Measurements from ENCODE around the gene MALSU1.
A peak's percentile ranks its signal among the peaks of the same experiment; 100 is the strongest.

MALSU1 gene

DNA sequence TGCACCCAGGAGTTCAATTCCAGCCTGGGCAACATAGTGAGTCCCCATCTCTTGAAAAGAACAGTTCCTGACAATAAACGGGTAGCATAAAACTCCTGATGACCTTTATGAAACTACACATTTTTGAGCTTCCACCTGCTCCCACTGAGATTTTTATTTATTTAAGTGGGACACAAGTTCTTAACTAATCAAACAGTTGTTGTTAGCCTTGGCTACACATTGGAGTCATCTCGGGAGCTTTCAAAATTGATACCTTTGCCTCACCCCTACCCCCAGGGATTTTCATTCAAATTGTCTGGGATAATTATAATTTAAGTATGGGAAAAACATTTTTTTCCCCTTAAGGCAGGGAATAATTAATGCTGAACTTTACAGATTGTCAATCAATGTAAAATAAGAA, 39.3 kb downstream of the MALSU1 start:
- TF ChIP-seq CTCF (IDR thresholded peaks at IDR 0.05; ENCODE audit: unreplicated experiment in 3 of 3): no peak
- Mint-ChIP-seq H3K36me3 (ENCODE audit: low read depth) (peaks cover 79% of the 10 kb centered on the region), H3K27ac (no peak overlapping the region), H3K4me1 (peaks cover 25% of the 10 kb centered on the region), H3K4me3 (no peak overlapping the region), H3K27me3 (ENCODE audit: low read depth) (no peaks in the 10 kb centered on the region), H3K9me3 (peaks cover 4% of the 10 kb centered on the region)

DNA sequence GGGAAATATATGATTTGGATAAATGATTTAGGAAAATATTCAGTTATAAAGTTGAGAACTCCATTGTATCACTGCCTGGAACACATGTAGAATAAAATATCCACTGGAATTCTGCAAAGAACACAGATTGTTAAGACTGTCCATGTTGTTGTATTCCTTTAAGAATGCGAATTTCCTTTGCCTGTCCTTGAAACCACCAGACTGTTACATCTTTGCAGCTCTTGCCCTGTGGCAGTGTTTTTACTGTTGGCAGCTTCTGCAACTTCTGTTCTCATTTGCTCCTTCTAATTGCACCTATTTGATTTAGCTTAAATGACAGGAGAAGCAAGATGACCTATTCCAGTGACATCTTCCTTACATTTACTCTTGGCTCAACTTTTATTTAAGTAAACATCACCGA, 39.7 kb downstream of the MALSU1 start:
- peaks cover 80% of the 10 kb centered on the region for H3K36me3 Mint-ChIP-seq (ENCODE audit: low read depth)
- no peak overlapping the region for H3K4me3 Mint-ChIP-seq
- no peak for TF ChIP-seq CTCF (IDR thresholded peaks at IDR 0.05; ENCODE audit: unreplicated experiment in 3 of 3)
- peaks cover 23% of the 10 kb centered on the region for H3K4me1 Mint-ChIP-seq
- peaks cover 4% of the 10 kb centered on the region for H3K9me3 Mint-ChIP-seq
- no peaks in the 10 kb centered on the region for H3K27me3 Mint-ChIP-seq (ENCODE audit: low read depth)
- peak overlapping the region in 2 of 3 experiments; percentile 4 to 47 for H3K27ac Mint-ChIP-seq

DNA sequence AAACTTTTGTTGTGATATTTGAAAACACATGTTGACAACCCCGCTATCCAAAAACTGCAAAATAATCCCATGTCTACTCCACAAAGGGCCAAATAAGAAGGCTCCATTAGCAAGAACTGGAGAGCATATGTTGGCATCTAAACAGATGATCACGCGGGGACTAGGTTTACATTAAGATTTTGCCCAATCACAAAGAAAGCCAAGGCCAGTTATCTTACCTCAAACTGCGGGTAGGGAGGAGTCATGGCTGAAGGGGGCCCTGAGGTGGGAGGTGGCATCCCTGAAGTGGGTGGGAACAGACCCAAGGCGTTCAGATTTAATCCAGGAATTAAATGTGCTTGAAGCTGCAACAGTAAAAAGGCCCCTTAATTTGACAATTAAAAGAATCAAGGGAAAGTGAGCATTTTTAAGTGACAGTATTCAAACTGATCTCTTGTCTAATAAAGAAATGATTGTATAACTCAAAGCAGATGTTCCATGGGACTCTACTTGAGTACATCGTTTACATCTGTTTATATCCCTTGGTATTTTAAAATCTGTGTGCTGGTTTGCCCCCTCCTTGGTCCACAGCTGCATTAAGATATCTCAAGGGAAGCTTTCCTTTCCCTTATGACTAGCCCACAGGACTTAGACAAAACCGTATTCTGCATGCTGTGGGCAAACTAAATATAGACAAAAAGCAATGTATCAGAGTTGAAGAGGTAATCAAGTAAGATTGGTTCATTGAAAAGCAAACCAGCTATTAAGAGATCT, 42.9 kb downstream of the MALSU1 start:
- Mint-ChIP-seq H3K4me3 (no peak overlapping the region), H3K27ac (peak overlapping the region in 1 of 3 experiments; percentile 2), H3K4me1 (peaks cover 10% of the 10 kb centered on the region), H3K27me3 (ENCODE audit: low read depth) (no peaks in the 10 kb centered on the region), H3K9me3 (peaks cover 4% of the 10 kb centered on the region), H3K36me3 (ENCODE audit: low read depth) (peaks cover 86% of the 10 kb centered on the region)
- no peak for TF ChIP-seq CTCF (IDR thresholded peaks at IDR 0.05; ENCODE audit: unreplicated experiment in 3 of 3)

GRCh38 chr7:23343102-23343501, 44.0 kb downstream of the MALSU1 start:
- H3K27ac Mint-ChIP-seq: no peak overlapping the region

DNA sequence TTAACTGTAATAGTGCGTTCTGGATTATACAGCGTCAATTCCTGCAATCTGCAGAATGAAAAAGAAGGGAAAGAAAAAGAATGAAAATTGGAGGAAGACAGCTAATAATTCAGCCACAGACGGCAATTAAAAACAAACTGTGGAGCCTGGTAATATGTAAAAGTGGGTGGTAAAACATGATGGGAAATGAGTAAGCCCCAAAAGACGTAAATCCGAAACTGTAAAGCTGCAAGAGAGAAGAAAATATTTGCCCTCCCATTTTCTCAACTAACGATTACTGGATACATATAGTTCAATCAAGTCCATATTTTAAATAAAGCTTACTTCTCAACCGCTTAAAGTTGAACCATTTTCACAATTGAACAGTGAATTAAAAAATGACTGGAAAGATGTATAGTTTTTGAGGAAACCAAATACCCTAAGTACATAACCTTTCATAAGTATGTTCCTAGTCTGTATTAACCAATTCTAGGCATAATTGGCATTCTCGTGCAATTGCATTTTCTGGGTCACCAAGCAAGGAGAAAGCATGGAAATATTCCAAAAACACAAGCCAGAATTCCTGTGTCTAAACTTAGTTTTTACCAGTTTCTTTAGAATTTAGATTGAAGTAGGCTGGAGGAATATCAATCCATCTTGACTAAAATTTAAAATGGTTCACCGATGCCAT, 44.8 kb downstream of the MALSU1 start:
- Mint-ChIP-seq H3K27ac (no peak overlapping the region), H3K36me3 (ENCODE audit: low read depth) (peaks cover 85% of the 10 kb centered on the region), H3K9me3 (peaks cover 3% of the 10 kb centered on the region), H3K4me1 (peaks cover 15% of the 10 kb centered on the region), H3K27me3 (ENCODE audit: low read depth) (no peaks in the 10 kb centered on the region), H3K4me3 (no peak overlapping the region)
- TF ChIP-seq CTCF (IDR thresholded peaks at IDR 0.05; ENCODE audit: unreplicated experiment in 3 of 3): no peak

More at GRCh38 chr7:23343102-23343501, 44.0 kb downstream of the MALSU1 start:
- H3K4me1 Mint-ChIP-seq: peaks cover 10% of the 10 kb centered on the region
- no peaks in the 10 kb centered on the region for H3K27me3 Mint-ChIP-seq (ENCODE audit: low read depth)
- TF ChIP-seq CTCF (IDR thresholded peaks at IDR 0.05; ENCODE audit: unreplicated experiment in 3 of 3): no peak
- H3K9me3 Mint-ChIP-seq: peaks cover 4% of the 10 kb centered on the region
- peaks cover 86% of the 10 kb centered on the region for H3K36me3 Mint-ChIP-seq (ENCODE audit: low read depth)
- H3K4me3 Mint-ChIP-seq: no peak overlapping the region
